GM18519 (cell line): ENCODE results near the gene NIPAL3.
"Not testable (repeated sequence)": the region's sequence is repeated elsewhere in the genome, so short reads cannot be mapped to it uniquely, and the experiment has no call there.

Experiments
- ATAC-seq: cut with Tn5 transposase; IDR thresholded peaks from one replicate; pipeline ENCODE4 v1.9.1; 2021; ENCODE audit warnings: mild to moderate bottlenecking, moderate library complexity; ENCODE audit not compliant: unreplicated experiment, low FRiP score

The NIPAL3 gene

GRCh38 chr1:24486331-24487065 is 70.9 kb downstream of the NIPAL3 start:
- ATAC-seq, result no peak

- ATAC-seq, result no peak
Measured at GRCh38 chr1:24487455-24487854, 71.9 kb downstream of the NIPAL3 start.

GRCh38 chr1:24488159-24488558 is 72.6 kb downstream of the NIPAL3 start:
- ATAC-seq, result not testable (repeated sequence)

DNA sequence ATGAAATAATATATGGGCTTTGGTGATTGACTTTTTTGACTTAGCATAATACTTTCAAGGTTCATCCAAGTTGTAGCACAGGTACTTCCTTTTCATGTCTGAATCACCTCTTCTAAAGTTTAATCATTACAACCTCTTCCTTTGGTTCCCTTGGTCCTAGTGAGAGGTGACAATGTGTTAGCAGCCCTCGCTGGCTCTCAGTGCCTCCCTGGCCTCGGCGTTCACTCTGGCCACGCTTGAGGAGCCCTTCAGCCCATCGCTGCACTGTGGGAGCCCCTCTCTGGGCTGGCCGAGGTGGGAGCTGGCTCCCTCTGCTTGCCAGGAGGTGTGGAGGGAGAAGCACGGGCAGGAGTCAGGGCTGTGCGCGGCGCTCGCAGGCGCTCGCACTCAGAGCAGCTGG is 74.1 kb downstream of the NIPAL3 start:
- ATAC-seq, result no peak

DNA sequence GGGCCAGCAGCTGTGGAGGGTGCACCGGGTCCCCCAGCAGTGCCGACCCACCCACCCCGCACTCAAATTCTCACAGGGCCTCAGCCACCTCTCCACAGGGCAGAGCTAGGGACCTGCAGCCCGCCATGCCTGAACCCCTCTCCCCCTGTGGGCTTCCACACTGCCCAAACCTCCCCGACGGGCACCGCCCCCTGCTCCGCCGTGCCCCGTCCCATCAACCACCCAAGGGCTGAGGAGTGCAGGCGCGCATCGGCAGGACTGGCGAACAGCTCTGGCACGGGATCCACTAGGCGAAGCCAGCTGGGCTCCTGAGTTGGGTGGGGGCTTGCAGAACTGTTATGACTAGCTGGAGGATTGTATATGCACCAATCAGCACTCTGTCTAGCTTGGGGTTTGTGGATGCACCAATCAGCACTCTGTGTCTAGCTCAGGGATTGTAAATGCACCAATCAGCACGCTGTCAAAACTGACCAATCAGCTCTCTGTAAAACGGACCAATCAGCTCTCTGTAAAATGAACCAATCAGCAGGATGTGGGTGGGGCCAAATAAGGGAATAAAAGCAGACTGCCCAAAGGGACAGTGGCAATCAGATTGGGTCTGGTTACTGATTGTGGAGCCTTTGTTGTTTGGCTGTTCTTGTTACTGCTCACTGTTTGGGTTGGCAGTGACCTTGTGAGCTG is 74.6 kb downstream of the NIPAL3 start:
- ATAC-seq, result no peak

DNA sequence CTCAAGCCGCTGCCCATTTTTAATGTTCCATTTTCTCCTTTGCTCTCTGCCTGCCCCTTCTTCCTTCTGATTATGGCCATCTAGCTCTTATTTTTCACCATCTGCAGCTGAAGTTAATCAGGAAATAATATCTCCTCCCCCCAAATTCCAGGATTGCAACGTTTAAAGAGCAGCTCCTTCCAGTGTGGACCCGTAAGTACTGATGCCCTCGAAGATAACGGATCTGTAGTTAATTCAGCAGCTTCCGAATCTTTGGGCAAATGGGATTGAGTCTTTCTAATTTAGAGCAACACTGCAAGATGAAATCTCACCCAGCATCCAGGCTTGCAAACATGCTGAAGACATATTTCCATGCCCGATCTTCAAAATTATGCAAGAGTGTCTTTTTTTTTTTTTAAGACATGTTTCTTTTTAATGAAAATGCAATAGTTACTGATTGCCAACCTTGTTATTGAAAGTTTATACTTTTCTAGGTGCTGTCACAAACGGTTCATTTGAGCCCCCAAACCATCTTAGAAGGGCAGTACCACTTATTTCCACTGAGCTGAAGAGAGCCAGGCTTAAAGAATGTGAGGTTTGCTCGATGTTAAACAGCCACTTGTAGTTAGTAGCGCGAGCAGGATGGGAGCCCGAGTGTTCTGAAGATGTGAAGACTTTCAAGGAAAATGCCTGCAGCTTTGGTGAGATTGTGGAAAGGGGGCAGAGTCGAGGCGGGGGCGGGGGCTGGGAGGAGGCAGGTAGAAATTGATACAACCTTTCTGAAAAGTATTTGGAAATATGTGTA is 76.2 kb downstream of the NIPAL3 start:
- no peak for ATAC-seq

GRCh38 chr1:24492935-24493334 is 77.3 kb downstream of the NIPAL3 start:
- ATAC-seq, result not testable (repeated sequence)

- no peak for ATAC-seq
Measured at GRCh38 chr1:24493785-24494184, 78.2 kb downstream of the NIPAL3 start.

GRCh38 chr1:24498589-24498988 is 83.0 kb downstream of the NIPAL3 start:
- no peak for ATAC-seq

DNA sequence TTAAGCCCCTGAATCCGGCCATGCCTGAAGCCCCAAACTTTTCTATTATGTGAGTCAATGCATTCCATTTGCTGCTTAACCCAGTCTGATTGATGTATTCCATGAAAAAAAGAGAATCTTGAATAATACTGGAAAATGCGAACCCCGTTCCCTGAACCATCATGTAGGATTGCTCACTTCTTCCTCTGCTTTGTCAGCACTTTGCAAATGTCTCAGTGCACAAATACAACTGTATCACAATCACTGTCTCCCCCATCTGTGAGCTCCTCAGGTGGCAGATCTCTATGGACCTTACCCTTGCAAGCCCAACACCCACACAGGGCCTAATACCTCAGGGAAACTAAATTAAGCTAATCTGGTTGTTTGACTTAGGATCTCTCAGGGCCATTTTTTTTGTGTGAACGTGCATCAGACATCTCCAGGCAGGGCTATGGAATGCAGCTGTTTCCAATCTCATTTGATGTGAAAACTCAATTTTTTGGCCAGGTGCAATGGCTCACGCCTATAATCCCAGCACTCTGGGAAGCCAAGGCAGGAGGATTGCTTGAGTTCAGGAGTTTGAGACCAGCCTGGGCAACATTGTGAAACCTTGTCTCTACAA is 84.9 kb downstream of the NIPAL3 start:
- ATAC-seq, result no peak

DNA sequence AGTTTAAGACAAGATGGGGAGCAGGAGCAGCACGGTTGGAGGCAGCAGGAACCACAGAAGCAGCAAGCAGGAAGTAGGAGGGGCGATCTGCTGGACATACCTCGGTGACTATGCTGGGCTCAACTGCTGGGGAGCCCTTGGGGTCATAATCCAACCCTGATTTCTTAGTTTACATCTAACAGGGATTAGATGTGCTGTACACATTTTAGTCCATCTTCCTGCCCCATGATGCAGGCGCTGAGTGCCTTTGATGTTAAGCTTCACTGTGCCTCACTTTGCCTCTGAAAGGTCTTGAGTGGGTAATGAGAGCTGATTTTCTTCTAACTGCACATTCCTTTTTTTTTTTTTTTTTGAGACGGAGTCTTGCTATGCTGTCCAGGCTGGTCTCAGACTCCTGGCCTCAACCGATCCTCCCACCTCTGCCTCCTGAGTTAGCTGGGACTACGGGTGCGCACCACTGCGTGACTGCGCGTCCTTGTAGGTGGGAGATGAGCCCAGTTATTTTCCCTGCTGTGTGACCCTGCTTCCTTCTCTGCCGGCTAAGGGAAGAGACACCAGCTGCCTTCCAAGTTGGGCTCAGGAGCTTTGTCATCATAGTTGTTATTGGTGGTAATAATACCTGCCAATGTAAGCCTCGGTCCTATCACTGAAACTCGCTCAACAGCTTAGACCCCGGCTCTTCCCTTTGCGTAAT is 85.9 kb downstream of the NIPAL3 start:
- ATAC-seq, result no peak

- no peak for ATAC-seq
Measured at GRCh38 chr1:24502065-24502708, 86.6 kb downstream of the NIPAL3 start.

- ATAC-seq, result peak; percentile 69
Measured at GRCh38 chr1:24502709-24503058, 87.1 kb downstream of the NIPAL3 start, which contains the start of gene RCAN3. Gene RCAN3 (plus strand): TSS chr1:24502836. CDS start chr1:24514373, 11,537 bp downstream.

DNA sequence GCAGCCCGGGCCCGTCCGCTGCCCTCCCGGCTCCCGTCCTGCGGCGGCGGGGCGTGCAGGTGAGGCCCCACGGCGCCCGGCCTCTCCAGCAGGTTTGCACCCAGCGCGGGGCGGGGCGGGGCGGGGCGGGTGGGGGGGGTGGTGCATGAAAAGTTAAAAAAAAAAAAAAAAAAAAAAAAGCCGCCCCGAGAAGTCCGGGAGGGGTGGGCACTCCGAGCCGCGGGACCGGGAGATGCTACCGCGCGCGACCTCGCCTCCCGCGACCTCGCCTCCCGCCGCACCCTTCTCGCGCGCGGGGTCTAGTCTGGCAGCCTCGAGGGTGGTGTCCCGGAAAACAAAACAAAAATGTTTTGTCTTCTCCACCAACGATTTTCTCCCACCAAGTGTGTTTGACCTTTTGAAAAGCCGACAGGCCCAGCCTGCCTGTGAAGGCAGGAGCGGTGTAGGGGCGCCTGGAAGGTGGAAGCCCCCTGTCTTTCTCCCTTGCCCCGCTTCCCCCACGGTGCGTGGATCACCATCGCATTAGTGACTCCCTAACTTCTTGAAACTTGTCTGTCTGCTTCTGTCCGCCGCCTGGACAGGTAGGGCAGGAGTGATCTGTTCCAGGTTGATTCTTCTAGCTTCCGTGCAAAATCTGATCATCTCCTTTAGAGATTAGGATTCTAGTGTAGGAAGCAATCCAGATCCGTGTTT is 87.6 kb downstream of the NIPAL3 start:
- no peak for ATAC-seq

DNA sequence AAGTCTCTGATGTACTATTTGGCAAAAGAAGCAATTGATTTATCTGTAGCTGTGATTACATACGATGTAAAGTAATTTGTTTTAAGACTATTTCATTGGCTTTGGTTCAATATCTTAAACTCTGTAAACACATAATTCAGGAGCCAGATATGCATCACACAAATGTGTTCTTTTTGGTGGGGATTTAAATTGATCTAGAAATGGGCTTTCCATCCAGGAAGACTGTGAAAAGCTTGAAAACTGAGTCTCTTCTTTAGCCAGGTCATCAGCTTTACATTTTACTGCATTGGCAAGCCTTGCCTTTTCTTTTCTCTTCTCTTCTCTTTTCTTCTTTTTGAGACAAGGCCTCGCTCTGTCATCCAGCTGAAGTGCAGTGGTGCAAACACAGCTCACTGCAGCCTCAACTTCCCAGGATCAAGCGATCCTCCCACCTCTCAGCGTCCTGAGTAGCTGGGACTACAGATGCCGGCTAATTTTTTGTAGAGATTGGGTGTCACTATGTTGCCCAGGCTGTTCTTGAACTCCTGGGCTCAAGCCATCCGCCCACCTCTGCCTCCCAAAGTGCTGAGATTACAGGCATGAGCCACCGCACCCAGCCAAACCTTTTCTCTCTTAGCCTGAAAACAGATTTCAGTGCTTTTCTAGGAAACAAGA is 88.4 kb downstream of the NIPAL3 start:
- no peak for ATAC-seq

GRCh38 chr1:24504560-24504959 is 89.0 kb downstream of the NIPAL3 start:
- ATAC-seq, result no peak

- ATAC-seq, result no peak
Measured at GRCh38 chr1:24505816-24506215, 90.2 kb downstream of the NIPAL3 start.

GRCh38 chr1:24506691-24507381 is 91.2 kb downstream of the NIPAL3 start:
- no peak for ATAC-seq
